Activated CD4-positive, alpha-beta memory T cell treated with anti-CD3 and anti-CD28 coated beads, Interleukin-2, amount 10 ng/mL, durations not matched to agents 7 days and 5 days (primary cell): ENCODE data around the gene NR2E1. TPM values are rescaled to one million over a fixed set of nuclear protein-coding genes. Genes with fewer than 3 reads are reported as not detected.

Experiments used
- CTCF ChIA-PET: fragments of 350-600 bp; sonication (Branson Sonifier 250); formaldehyde crosslinking; loops from one replicate; lab custom pipeline; 2021; ENCODE audit warnings: antibody characterized with exemption, inconsistent platforms; lab: Charles Lee
- POLR2A ChIA-PET: fragments of 350-600 bp; sonication (Branson Sonifier 250); formaldehyde crosslinking; loops from one replicate; lab custom pipeline; 2021; ENCODE audit warnings: antibody characterized with exemption; lab: Charles Lee
- DNase-seq: peaks from one replicate; pipeline ENCODE4 v3.0.0-alpha.2; 2020
- H3K27ac Mint-ChIP-seq: one replicate; pipeline ENCODE4 v1.8.0; 2021; ENCODE audit warnings: mild to moderate bottlenecking, mixed read lengths
- H3K27me3 Mint-ChIP-seq: one replicate; pipeline ENCODE4 v1.8.0; 2021; ENCODE audit warnings: mixed read lengths
- H3K36me3 Mint-ChIP-seq: one replicate; pipeline ENCODE4 v1.8.0; 2021; ENCODE audit warnings: low read depth, mixed read lengths
- H3K4me1 Mint-ChIP-seq: one replicate; pipeline ENCODE4 v1.8.0; 2021; ENCODE audit warnings: mixed read lengths
- H3K4me3 Mint-ChIP-seq: one replicate; pipeline ENCODE4 v1.8.0; 2021; ENCODE audit warnings: mild to moderate bottlenecking, mixed read lengths
- H3K9me3 Mint-ChIP-seq: one replicate; pipeline ENCODE4 v1.8.0; 2021; ENCODE audit warnings: mixed read lengths
- total RNA-seq, 2 experiments: library from RNA; stranded (reverse); gene quantifications; one replicate each; pipeline ENCODE4 v1.2.3, GENCODE V29; 2021

The NR2E1 gene
- total RNA-seq, 2 experiments from 2014 or later = not detected

GRCh38 chr6:108169464-108170331 is 3.9 kb downstream of the NR2E1 start:
- no peak overlapping the region for H3K27ac Mint-ChIP-seq
- no peak for DNase-seq
- H3K4me1 Mint-ChIP-seq = peaks cover 34% of the 10 kb centered on the region
- no peak overlapping the region for H3K4me3 Mint-ChIP-seq
- no peaks in the 10 kb centered on the region for H3K9me3 Mint-ChIP-seq
- H3K36me3 Mint-ChIP-seq = peaks cover 9% of the 10 kb centered on the region
- ChIA-PET CTCF (no interaction called here), POLR2A (interaction anchor here (1.2 kb wide), 1 partner anchor 125 kb away, joined by 3 read pairs; the partner anchor contains the start of gene AFG1L)
- H3K27me3 Mint-ChIP-seq = peaks cover 86% of the 10 kb centered on the region

DNA sequence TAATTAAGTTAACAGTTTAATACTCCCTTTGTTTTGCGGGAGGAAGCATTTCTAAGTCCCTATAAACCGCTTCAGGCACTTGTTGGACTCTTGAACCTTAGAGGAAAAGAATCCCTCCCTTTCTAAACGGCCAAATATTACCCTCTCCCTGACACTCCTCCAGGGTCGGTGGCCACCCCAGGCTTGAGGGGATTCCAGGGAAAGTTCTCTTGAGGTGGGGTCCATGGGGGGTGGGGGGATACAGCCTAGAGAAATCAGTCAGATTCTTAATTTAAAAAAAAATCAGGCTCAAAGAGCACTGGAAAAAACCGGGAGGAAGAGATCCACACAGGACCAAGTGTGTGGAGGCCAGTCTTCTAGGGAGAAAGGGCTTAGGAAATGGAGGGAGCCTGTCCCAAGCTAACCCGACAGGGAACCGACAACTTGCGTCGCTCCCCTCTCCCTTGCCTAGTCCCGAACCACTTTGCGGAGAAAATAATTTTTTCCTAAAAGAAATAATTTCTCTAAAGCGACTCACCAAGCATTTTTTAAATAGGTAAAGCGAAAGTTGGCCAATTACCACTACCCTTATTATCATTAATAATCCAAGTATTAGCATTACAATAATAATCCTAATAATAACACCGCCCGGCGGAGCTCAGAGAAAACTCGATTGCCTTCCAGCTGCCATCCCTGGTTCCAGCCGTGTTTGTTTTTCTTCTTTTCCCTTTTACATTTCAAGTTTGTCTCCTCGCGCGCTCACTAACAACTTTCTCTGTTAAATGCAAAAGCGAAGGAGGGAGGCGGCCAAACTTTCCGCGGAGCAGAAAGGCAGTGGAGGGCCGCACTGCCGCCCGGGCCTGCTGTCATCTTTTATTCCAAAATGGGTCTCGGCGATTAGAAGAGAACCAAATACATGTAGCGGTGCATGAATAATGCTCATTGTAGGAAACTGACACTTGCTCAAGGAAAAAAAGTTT is 4.8 kb downstream of the NR2E1 start:
- no peak for DNase-seq
- POLR2A ChIA-PET = no interaction called here
- CTCF ChIA-PET = interaction anchor here (1.1 kb wide), 1 partner anchor 11 kb away, joined by 3 read pairs; no protein-coding TSS in a partner anchor
- Mint-ChIP-seq H3K27me3 (peaks cover 86% of the 10 kb centered on the region), H3K9me3 (no peaks in the 10 kb centered on the region), H3K4me1 (peaks cover 36% of the 10 kb centered on the region), H3K36me3 (peaks cover 8% of the 10 kb centered on the region), H3K4me3 (no peak overlapping the region), H3K27ac (no peak overlapping the region)

- Mint-ChIP-seq H3K9me3 (no peaks in the 10 kb centered on the region), H3K4me3 (no peak overlapping the region), H3K27me3 (peaks cover 86% of the 10 kb centered on the region), H3K36me3 (peaks cover 10% of the 10 kb centered on the region), H3K27ac (no peak overlapping the region), H3K4me1 (peaks cover 35% of the 10 kb centered on the region)
- POLR2A ChIA-PET = interaction anchor here (1.0 kb wide), 1 partner anchor 8 kb away, joined by 4 read pairs; no protein-coding TSS in a partner anchor
- no peak for DNase-seq
- CTCF ChIA-PET = interaction anchor here (1.1 kb wide), 2 partner anchors 12 to 322 kb away, joined by 3 to 4 read pairs; no protein-coding TSS in a partner anchor
Observed at GRCh38 chr6:108171291-108171917, 5.6 kb downstream of the NR2E1 start.

GRCh38 chr6:108171918-108172516 is 6.2 kb downstream of the NR2E1 start:
- ChIA-PET CTCF (interaction anchor here (0.6 to 1.1 kb wide), 3 partner anchors 13 to 1319 kb away, joined by 3 to 4 read pairs (median 3); no protein-coding TSS in a partner anchor), POLR2A (interaction anchor here (0.5 to 1.0 kb wide), 2 partner anchors 9 to 40 kb away, joined by 4 read pairs; no protein-coding TSS in a partner anchor)
- H3K9me3 Mint-ChIP-seq = no peaks in the 10 kb centered on the region
- no peak for DNase-seq
- peaks cover 88% of the 10 kb centered on the region for H3K27me3 Mint-ChIP-seq
- no peak overlapping the region for H3K4me3 Mint-ChIP-seq
- peaks cover 9% of the 10 kb centered on the region for H3K36me3 Mint-ChIP-seq
- H3K27ac Mint-ChIP-seq = no peak overlapping the region
- peaks cover 32% of the 10 kb centered on the region for H3K4me1 Mint-ChIP-seq

- peaks cover 18% of the 10 kb centered on the region for H3K4me1 Mint-ChIP-seq
- DNase-seq = peak; percentile 38
- CTCF ChIA-PET = interaction anchor here (1.2 kb wide), 1 partner anchor 899 kb away, joined by 3 read pairs; no protein-coding TSS in a partner anchor
- POLR2A ChIA-PET = no interaction called here
- H3K4me3 Mint-ChIP-seq = no peak overlapping the region
- peaks cover 85% of the 10 kb centered on the region for H3K27me3 Mint-ChIP-seq
- H3K9me3 Mint-ChIP-seq = no peaks in the 10 kb centered on the region
- H3K36me3 Mint-ChIP-seq = peaks cover 6% of the 10 kb centered on the region
- H3K27ac Mint-ChIP-seq = no peak overlapping the region
Observed at GRCh38 chr6:108174371-108175175, 8.8 kb downstream of the NR2E1 start.

DNA sequence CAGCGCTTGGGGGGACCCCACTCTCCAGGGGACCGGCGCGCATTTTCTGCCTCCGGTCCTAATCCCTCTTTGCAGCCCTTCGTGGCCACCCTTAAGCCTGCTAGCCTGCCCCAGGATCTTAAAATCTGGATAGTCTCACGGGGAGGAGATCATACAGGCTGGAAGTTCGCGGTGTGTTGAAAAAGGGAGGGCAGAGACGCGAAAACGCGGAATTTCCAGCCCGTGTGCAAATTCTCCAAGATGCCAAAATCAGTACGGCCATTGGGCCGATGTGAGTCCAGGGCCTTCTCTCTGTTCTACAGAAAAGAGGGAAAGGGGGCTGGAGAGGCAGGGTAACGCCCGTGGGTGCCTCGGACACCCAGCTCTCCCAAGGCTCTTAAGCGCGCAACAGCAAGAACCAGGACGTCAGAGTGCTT is 9.4 kb downstream of the NR2E1 start:
- no peaks in the 10 kb centered on the region for H3K9me3 Mint-ChIP-seq
- H3K4me1 Mint-ChIP-seq = peaks cover 18% of the 10 kb centered on the region
- H3K4me3 Mint-ChIP-seq = no peak overlapping the region
- H3K27me3 Mint-ChIP-seq = peaks cover 84% of the 10 kb centered on the region
- peaks cover 6% of the 10 kb centered on the region for H3K36me3 Mint-ChIP-seq
- DNase-seq = no peak
- ChIA-PET CTCF (interaction anchor here (0.8 to 1.3 kb wide), 3 partner anchors 74 to 898 kb away, joined by 3 to 8 read pairs (median 3); no protein-coding TSS in a partner anchor), POLR2A (no interaction called here)
- H3K27ac Mint-ChIP-seq = no peak overlapping the region

DNA sequence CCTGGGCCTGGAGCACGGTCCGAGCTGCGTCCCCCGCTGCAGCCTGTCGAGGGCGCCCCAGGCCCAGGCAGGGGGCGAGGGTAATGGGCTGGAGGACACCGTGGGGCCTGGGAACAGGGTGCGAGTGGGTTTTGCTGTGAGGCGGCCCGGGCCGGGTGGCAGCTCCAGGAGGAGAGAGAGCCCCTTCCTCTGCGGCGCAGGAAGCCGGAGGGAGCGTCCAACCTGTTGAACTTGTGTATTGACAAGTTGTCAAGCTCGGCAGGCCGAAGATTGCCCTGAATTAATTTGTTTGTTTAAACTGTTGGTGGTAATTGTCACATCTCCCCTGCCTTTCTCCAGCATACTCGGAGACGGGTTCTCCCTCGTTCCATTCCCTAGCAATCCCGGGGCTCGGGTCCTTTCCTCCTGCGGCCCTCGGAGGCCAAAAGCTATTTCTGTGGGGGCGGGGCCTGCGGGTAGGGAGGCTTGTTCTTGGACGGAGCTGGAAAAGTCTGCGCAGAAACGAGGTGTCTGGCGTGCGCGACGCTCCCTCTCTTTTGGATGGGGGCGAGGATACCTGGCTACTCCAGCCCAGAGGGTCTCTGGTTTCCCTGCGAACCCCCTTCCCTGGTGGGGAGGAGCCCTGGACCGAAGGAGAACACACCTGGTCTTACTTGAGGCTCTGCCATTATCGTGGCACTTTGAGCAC is 9.9 kb downstream of the NR2E1 start:
- Mint-ChIP-seq H3K4me1 (peaks cover 18% of the 10 kb centered on the region), H3K27ac (no peak overlapping the region), H3K27me3 (peaks cover 82% of the 10 kb centered on the region), H3K9me3 (no peaks in the 10 kb centered on the region), H3K36me3 (peaks cover 6% of the 10 kb centered on the region), H3K4me3 (peak overlapping the region; percentile 18)
- peak; percentile 18 for DNase-seq
- ChIA-PET POLR2A (no interaction called here), CTCF (interaction anchor here (0.8 to 1.3 kb wide), 3 partner anchors 73 to 898 kb away, joined by 3 to 8 read pairs (median 3); no protein-coding TSS in a partner anchor)

- Mint-ChIP-seq H3K4me1 (peaks cover 15% of the 10 kb centered on the region), H3K4me3 (peak overlapping the region; percentile 18), H3K27ac (no peak overlapping the region), H3K9me3 (no peaks in the 10 kb centered on the region), H3K36me3 (peaks cover 6% of the 10 kb centered on the region), H3K27me3 (peaks cover 78% of the 10 kb centered on the region)
- no peak for DNase-seq
- ChIA-PET CTCF (interaction anchor here (0.8 to 1.3 kb wide), 3 partner anchors 72 to 897 kb away, joined by 3 to 8 read pairs (median 3); no protein-coding TSS in a partner anchor), POLR2A (no interaction called here)
Observed at GRCh38 chr6:108176281-108177089, 10.7 kb downstream of the NR2E1 start.

GRCh38 chr6:108179741-108180140 is 13.9 kb downstream of the NR2E1 start:
- Mint-ChIP-seq H3K36me3 (peaks cover 3% of the 10 kb centered on the region), H3K27ac (no peak overlapping the region), H3K27me3 (peaks cover 60% of the 10 kb centered on the region), H3K4me1 (peaks cover 13% of the 10 kb centered on the region), H3K9me3 (no peaks in the 10 kb centered on the region), H3K4me3 (no peak overlapping the region)
- POLR2A ChIA-PET = no interaction called here
- no peak for DNase-seq
- CTCF ChIA-PET = no interaction called here

DNA sequence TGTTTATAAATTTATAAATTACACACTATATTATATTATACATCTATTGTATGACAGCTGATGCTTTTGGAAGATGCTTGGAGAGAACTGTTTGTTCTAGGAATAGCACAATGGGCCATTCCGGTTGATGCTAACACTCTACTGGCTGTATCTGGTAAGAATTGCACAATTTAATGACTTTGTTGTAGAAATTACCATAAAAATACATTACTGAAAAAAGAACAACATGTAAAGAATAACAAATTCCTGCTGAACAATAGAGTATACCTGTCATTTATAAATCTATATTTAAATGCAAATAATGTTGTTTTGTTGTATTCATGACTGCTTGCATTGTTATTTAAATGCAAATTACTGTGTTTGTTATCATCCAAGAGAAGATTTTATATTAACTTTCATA is 14.4 kb downstream of the NR2E1 start:
- Mint-ChIP-seq H3K27me3 (peaks cover 57% of the 10 kb centered on the region), H3K4me1 (peaks cover 10% of the 10 kb centered on the region), H3K4me3 (no peak overlapping the region), H3K9me3 (no peaks in the 10 kb centered on the region), H3K27ac (no peak overlapping the region), H3K36me3 (peaks cover 3% of the 10 kb centered on the region)
- no peak for DNase-seq
- CTCF ChIA-PET = no interaction called here
- POLR2A ChIA-PET = no interaction called here
